ENCODE measurements around the gene C12orf76. TPM values are rescaled to one million over a fixed set of nuclear protein-coding genes. Genes with fewer than 3 reads are reported as not detected.
"Not testable (repeated sequence)": the region's sequence is repeated elsewhere in the genome, so short reads cannot be mapped to it uniquely, and the experiment has no call there.

The C12orf76 gene
- total RNA-seq, 1 donor from 2014 or later, result 24.4 TPM

GRCh38 chr12:110012137-110012536 is 36.2 kb downstream of the C12orf76 start:
- Mint-ChIP-seq H3K9me3 (no peaks in the 10 kb centered on the region), H3K36me3 (ENCODE audit: low read depth) (no peaks in the 10 kb centered on the region), H3K27me3 (ENCODE audit: low read depth) (no peaks in the 10 kb centered on the region), H3K27ac (ENCODE audit: unreplicated experiment) (no peak overlapping the region), H3K4me3 (no peak overlapping the region), H3K4me1 (no peaks in the 10 kb centered on the region)
- DNase-seq (ENCODE audit: low read depth, low spot score), result no peak
- TF ChIP-seq, protein P1, sequence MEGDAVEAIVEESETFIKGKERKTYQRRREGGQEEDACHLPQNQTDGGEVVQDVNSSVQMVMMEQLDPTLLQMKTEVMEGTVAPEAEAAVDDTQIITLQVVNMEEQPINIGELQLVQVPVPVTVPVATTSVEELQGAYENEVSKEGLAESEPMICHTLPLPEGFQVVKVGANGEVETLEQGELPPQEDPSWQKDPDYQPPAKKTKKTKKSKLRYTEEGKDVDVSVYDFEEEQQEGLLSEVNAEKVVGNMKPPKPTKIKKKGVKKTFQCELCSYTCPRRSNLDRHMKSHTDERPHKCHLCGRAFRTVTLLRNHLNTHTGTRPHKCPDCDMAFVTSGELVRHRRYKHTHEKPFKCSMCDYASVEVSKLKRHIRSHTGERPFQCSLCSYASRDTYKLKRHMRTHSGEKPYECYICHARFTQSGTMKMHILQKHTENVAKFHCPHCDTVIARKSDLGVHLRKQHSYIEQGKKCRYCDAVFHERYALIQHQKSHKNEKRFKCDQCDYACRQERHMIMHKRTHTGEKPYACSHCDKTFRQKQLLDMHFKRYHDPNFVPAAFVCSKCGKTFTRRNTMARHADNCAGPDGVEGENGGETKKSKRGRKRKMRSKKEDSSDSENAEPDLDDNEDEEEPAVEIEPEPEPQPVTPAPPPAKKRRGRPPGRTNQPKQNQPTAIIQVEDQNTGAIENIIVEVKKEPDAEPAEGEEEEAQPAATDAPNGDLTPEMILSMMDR (conservative IDR thresholded peaks at IDR 0.05), result no peak

- TF ChIP-seq, protein P1 (conservative IDR thresholded peaks at IDR 0.05), result no peak
- Mint-ChIP-seq H3K9me3 (no peaks in the 10 kb centered on the region), H3K27me3 (ENCODE audit: low read depth) (no peaks in the 10 kb centered on the region), H3K27ac (ENCODE audit: unreplicated experiment) (no peak overlapping the region), H3K4me1 (no peaks in the 10 kb centered on the region), H3K4me3 (no peak overlapping the region), H3K36me3 (ENCODE audit: low read depth) (no peaks in the 10 kb centered on the region)
- DNase-seq (ENCODE audit: low read depth, low spot score), result no peak
Observed at GRCh38 chr12:110010853-110011723, 37.2 kb downstream of the C12orf76 start.

- not testable (repeated sequence) for H3K27ac Mint-ChIP-seq (ENCODE audit: unreplicated experiment); H3K4me1 Mint-ChIP-seq; DNase-seq (ENCODE audit: low read depth, low spot score); H3K27me3 Mint-ChIP-seq (ENCODE audit: low read depth); H3K36me3 Mint-ChIP-seq (ENCODE audit: low read depth); H3K9me3 Mint-ChIP-seq; H3K4me3 Mint-ChIP-seq
Observed at GRCh38 chr12:110008681-110009398, 39.5 kb downstream of the C12orf76 start.

- Mint-ChIP-seq H3K36me3 (ENCODE audit: low read depth) (no peaks in the 10 kb centered on the region), H3K27me3 (ENCODE audit: low read depth) (no peaks in the 10 kb centered on the region), H3K9me3 (no peaks in the 10 kb centered on the region), H3K4me3 (no peak overlapping the region), H3K4me1 (no peaks in the 10 kb centered on the region), H3K27ac (ENCODE audit: unreplicated experiment) (no peak overlapping the region)
- TF ChIP-seq, protein P1 (conservative IDR thresholded peaks at IDR 0.05), result no peak
- DNase-seq (ENCODE audit: low read depth, low spot score), result no peak
Observed at GRCh38 chr12:110007881-110008280, 40.4 kb downstream of the C12orf76 start.

- Mint-ChIP-seq H3K27ac (ENCODE audit: unreplicated experiment) (no peak overlapping the region), H3K36me3 (ENCODE audit: low read depth) (no peaks in the 10 kb centered on the region), H3K27me3 (ENCODE audit: low read depth) (no peaks in the 10 kb centered on the region), H3K4me1 (no peaks in the 10 kb centered on the region), H3K9me3 (no peaks in the 10 kb centered on the region), H3K4me3 (no peak overlapping the region)
- no peak for DNase-seq (ENCODE audit: low read depth, low spot score)
- TF ChIP-seq, protein P1 (conservative IDR thresholded peaks at IDR 0.05), result no peak
Observed at GRCh38 chr12:110006115-110006514, 42.2 kb downstream of the C12orf76 start.
